H9 (cell line): Measurements from ENCODE around the gene FNDC3B. TPM values are rescaled to one million over a fixed set of nuclear protein-coding genes. Genes with fewer than 3 reads are reported as not detected.

ENCODE experiments used
- DNase-seq: peaks from one replicate; pipeline ENCODE4 v3.0.0-alpha.2; 2017
- H2AFZ ChIP-seq: one replicate; pipeline ENCODE4 v1.6.1; 2013; ENCODE audit warnings: mild to moderate bottlenecking, low read length, control low read depth, moderate library complexity
- H2AK5ac ChIP-seq: 2 replicates; pipeline ENCODE4 v1.6.1; 2013; ENCODE audit warnings: low read length, control low read depth, mixed read lengths; ENCODE audit not compliant: insufficient read length
- H2BK120ac ChIP-seq: one replicate; pipeline ENCODE4 v1.6.1; 2013; ENCODE audit warnings: low read depth, mild to moderate bottlenecking, low read length, control low read depth, inconsistent platforms; ENCODE audit not compliant: poor library complexity, severe bottlenecking
- H2BK12ac ChIP-seq: 2 replicates; pipeline ENCODE4 v1.6.1; 2013; ENCODE audit warnings: low read length, control low read depth, mixed read lengths, low read depth; ENCODE audit not compliant: insufficient read length
- H2BK15ac ChIP-seq: 2 replicates; pipeline ENCODE4 v1.6.1; 2013; ENCODE audit warnings: low read depth, low read length, control low read depth
- H2BK20ac ChIP-seq: one replicate; pipeline ENCODE4 v1.6.1; 2013; ENCODE audit warnings: low read depth, mild to moderate bottlenecking, low read length, control low read depth, inconsistent platforms; ENCODE audit not compliant: poor library complexity, severe bottlenecking
- H2BK5ac ChIP-seq: 2 replicates; pipeline ENCODE4 v1.6.1; 2013; ENCODE audit warnings: low read length, control low read depth, mixed read lengths; ENCODE audit not compliant: insufficient read length
- H3K14ac ChIP-seq: 2 replicates; pipeline ENCODE4 v1.6.1; 2013; ENCODE audit warnings: low read length, control low read depth; ENCODE audit not compliant: insufficient read depth
- H3K18ac ChIP-seq: 2 replicates; pipeline ENCODE4 v1.6.1; 2013; ENCODE audit warnings: low read depth, mild to moderate bottlenecking, mixed read lengths, low read length, control low read depth; ENCODE audit not compliant: insufficient read length
- H3K23ac ChIP-seq: 2 replicates; pipeline ENCODE4 v1.6.1; 2013; ENCODE audit warnings: low read length, control low read depth, mixed read lengths, low read depth; ENCODE audit not compliant: insufficient read length
- H3K23me2 ChIP-seq: 2 replicates; pipeline ENCODE4 v1.6.1; 2013; ENCODE audit warnings: low read depth, mild to moderate bottlenecking, mixed read lengths, low read length, control low read depth; ENCODE audit not compliant: insufficient read length, poor library complexity, severe bottlenecking
- H3K27ac ChIP-seq: 2 replicates; pipeline ENCODE4 v1.5.1; 2013; ENCODE audit warnings: low read length, control low read depth, mixed read lengths, low read depth; ENCODE audit not compliant: insufficient read length
- H3K27me3 ChIP-seq: 2 replicates; pipeline ENCODE4 v1.6.1; 2013; ENCODE audit warnings: low read length, control low read depth, inconsistent platforms; ENCODE audit not compliant: insufficient read depth
- H3K4ac ChIP-seq: 2 replicates; pipeline ENCODE4 v1.6.1; 2013; ENCODE audit warnings: low read depth, mild to moderate bottlenecking, control low read depth, inconsistent platforms, low read length, moderate library complexity
- H3K4me1 ChIP-seq: 2 replicates; pipeline ENCODE4 v1.6.1; 2013; ENCODE audit warnings: low read length, control low read depth, inconsistent platforms; ENCODE audit not compliant: insufficient read depth
- H3K4me2 ChIP-seq: 2 replicates; pipeline ENCODE4 v1.6.1; 2013; ENCODE audit warnings: low read length, control low read depth, mixed read lengths; ENCODE audit not compliant: insufficient read length, insufficient read depth
- H3K56ac ChIP-seq: 2 replicates; pipeline ENCODE4 v1.6.1; 2013; ENCODE audit warnings: low read depth, mild to moderate bottlenecking, mixed read lengths, low read length, control low read depth; ENCODE audit not compliant: insufficient read length
- H3K79me1 ChIP-seq: 2 replicates; pipeline ENCODE4 v1.6.1; 2013; ENCODE audit warnings: low read depth, mild to moderate bottlenecking, moderate library complexity, low read length, control low read depth, inconsistent platforms; ENCODE audit not compliant: insufficient read depth, poor library complexity, severe bottlenecking
- H3K79me2 ChIP-seq: 2 replicates; pipeline ENCODE4 v1.6.1; 2013; ENCODE audit warnings: low read length, control low read depth, inconsistent platforms; ENCODE audit not compliant: insufficient read depth
- H3K9ac ChIP-seq: 2 replicates; pipeline ENCODE4 v1.6.1; 2013; ENCODE audit warnings: low read length, control low read depth, mixed read lengths; ENCODE audit not compliant: insufficient read length; ENCODE audit errors: extremely low read depth
- H3K9me3 ChIP-seq: one replicate; pipeline ENCODE4 v1.6.1; 2013; ENCODE audit warnings: low read depth, low read length, inconsistent platforms; ENCODE audit not compliant: control insufficient read depth
- H3T11ph ChIP-seq: one replicate; pipeline ENCODE4 v1.6.1; 2013; ENCODE audit warnings: mild to moderate bottlenecking, low read length, control low read depth, inconsistent platforms
- H4K20me1 ChIP-seq: one replicate; pipeline ENCODE4 v1.6.1; 2013; ENCODE audit not compliant: control insufficient read depth, insufficient read length, insufficient read depth
- H4K5ac ChIP-seq: 2 replicates; pipeline ENCODE4 v1.6.1; 2013; ENCODE audit warnings: low read depth, mild to moderate bottlenecking, mixed read lengths, low read length, control low read depth; ENCODE audit not compliant: insufficient read length
- H4K8ac ChIP-seq: replicated peaks from 2 replicates; pipeline ENCODE4 v1.6.1; 2013; ENCODE audit warnings: low read length, control low read depth, mixed read lengths, low read depth; ENCODE audit not compliant: insufficient read length
- H4K91ac ChIP-seq: 2 replicates; pipeline ENCODE4 v1.6.1; 2013; ENCODE audit warnings: low read depth, mild to moderate bottlenecking, moderate library complexity, mixed read lengths, low read length, control low read depth; ENCODE audit not compliant: insufficient read length
- H3K27ac Mint-ChIP-seq, 3 experiments: 2 replicates in 2 of 3; 3 replicates in 1 of 3; pipeline ENCODE4 v1.8.0; 2020 to 2021; ENCODE audit warnings: mixed read lengths in 3 of 3, mild to moderate bottlenecking in 1 of 3, moderate library complexity in 1 of 3
- H3K27me3 Mint-ChIP-seq: 2 replicates; pipeline ENCODE4 v1.8.0; 2021; ENCODE audit warnings: low read depth, mild to moderate bottlenecking, moderate library complexity, mixed read lengths
- H3K36me3 Mint-ChIP-seq, 3 experiments: 2 replicates in 2 of 3; 3 replicates in 1 of 3; pipeline ENCODE4 v1.8.0; 2020 to 2021; ENCODE audit warnings: low read depth in 3 of 3, mixed read lengths in 3 of 3; ENCODE audit not compliant: insufficient read depth in 1 of 3
- H3K4me1 Mint-ChIP-seq, 2 experiments: 2 replicates each; pipeline ENCODE4 v1.8.0; 2020; ENCODE audit warnings: mixed read lengths in 2 of 2
- H3K4me3 Mint-ChIP-seq, 2 experiments: 2 replicates in 1 of 2; 3 replicates in 1 of 2; pipeline ENCODE4 v1.8.0; 2020 to 2021; ENCODE audit warnings: mild to moderate bottlenecking in 2 of 2, mixed read lengths in 2 of 2, moderate library complexity in 1 of 2
- H3K9me3 Mint-ChIP-seq, 2 experiments: 2 replicates in 1 of 2; 3 replicates in 1 of 2; pipeline ENCODE4 v1.8.0; 2020; ENCODE audit warnings: mild to moderate bottlenecking in 2 of 2, mixed read lengths in 2 of 2, moderate library complexity in 1 of 2
- CTCF ChIP-seq: fragments of 200-600 bp; sonication (generic); conservative IDR thresholded peaks from 3 replicates; pipeline ENCODE4 v1.8.0; 2021; ENCODE audit warnings: antibody characterized with exemption, mild to moderate bottlenecking
- WGBS: extraction: QIAGEN DNeasy Blood & Tissue Kit; methylation state at CpG from one replicate; pipeline ENCODE4 v1.1.7; 2013; ENCODE audit warnings: missing lambda C conversion rate, low lambda C conversion rate, mixed read lengths; ENCODE audit not compliant: insufficient read length; ENCODE audit errors: extremely low coverage; 5-methylcytosine and 5-hydroxymethylcytosine counted together
- total RNA-seq: library from RNA; stranded (reverse); gene quantifications from 2 replicates; pipeline ENCODE4 v1.2.1, GENCODE V29; 2021

Gene FNDC3B
- total RNA-seq, 1 experiment from 2014 or later: 43.8 TPM

GRCh38 chr3:172449466-172450149 lies 410.2 kb downstream of the FNDC3B start:
- Histone ChIP-seq H4K8ac (no peak overlapping the region), H3K23me2 (peaks cover 7% of the 10 kb centered on the region), H4K20me1 (peaks cover 4% of the 10 kb centered on the region), H2BK12ac (no peak overlapping the region), H3K23ac (no peak overlapping the region), H3K9ac (no peak overlapping the region), H4K5ac (no peak overlapping the region), H2BK5ac (no peak overlapping the region), H2AFZ (no peak overlapping the region), H3K4me1 (no peaks in the 10 kb centered on the region), H3K18ac (no peak overlapping the region), H2BK20ac (no peak overlapping the region), H3K4ac (no peak overlapping the region), H3K9me3 (no peaks in the 10 kb centered on the region), H3K79me2 (no peaks in the 10 kb centered on the region), H2BK15ac (no peak overlapping the region), H3K56ac (no peak overlapping the region), H3K27ac (no peak overlapping the region), H4K91ac (no peak overlapping the region), H3T11ph (no peak overlapping the region), H3K27me3 (peaks cover 35% of the 10 kb centered on the region), H3K79me1 (no peaks in the 10 kb centered on the region), H2AK5ac (no peak overlapping the region), H3K14ac (no peak overlapping the region), H3K4me2 (peak overlapping the region; percentile 45), H2BK120ac (no peak overlapping the region)
- peak; percentile 79 for DNase-seq
- TF ChIP-seq CTCF: peak; percentile 40; the same call in 2 of the 3 replicates
- H3K36me3 Mint-ChIP-seq: peaks cover 0 to 2% (median 0%) of the 10 kb centered on the region in 3 experiments; a peak in 2 of 7 replicates
- peaks cover 22 to 30% of the 10 kb centered on the region in 2 experiments for H3K4me1 Mint-ChIP-seq
- no CpG with 5 or more reads among the region's 34 CpGs for WGBS
- peaks cover 79% of the 10 kb centered on the region for H3K27me3 Mint-ChIP-seq
- H3K4me3 Mint-ChIP-seq: peak overlapping the region; percentile 51 to 74
- H3K9me3 Mint-ChIP-seq: peaks cover 3 to 7% of the 10 kb centered on the region in 2 experiments
- no peak overlapping the region for H3K27ac Mint-ChIP-seq

Other genes starting within 250 kb of the FNDC3B start
- 1.5 and 1.8 TPM in 2 replicates for gene PLD1, start 229.1 kb upstream of the FNDC3B start, total RNA-seq
- not detected in 2 replicates for gene TMEM212, start 196.2 kb upstream of the FNDC3B start, total RNA-seq